ENCODE measurements around the gene SNRNP200. TPM values are rescaled to one million over a fixed set of nuclear protein-coding genes. Genes with fewer than 3 reads are reported as not detected.

The SNRNP200 gene
- total RNA-seq, 2 experiments from 2014 or later, result 170 to 182 TPM

DNA sequence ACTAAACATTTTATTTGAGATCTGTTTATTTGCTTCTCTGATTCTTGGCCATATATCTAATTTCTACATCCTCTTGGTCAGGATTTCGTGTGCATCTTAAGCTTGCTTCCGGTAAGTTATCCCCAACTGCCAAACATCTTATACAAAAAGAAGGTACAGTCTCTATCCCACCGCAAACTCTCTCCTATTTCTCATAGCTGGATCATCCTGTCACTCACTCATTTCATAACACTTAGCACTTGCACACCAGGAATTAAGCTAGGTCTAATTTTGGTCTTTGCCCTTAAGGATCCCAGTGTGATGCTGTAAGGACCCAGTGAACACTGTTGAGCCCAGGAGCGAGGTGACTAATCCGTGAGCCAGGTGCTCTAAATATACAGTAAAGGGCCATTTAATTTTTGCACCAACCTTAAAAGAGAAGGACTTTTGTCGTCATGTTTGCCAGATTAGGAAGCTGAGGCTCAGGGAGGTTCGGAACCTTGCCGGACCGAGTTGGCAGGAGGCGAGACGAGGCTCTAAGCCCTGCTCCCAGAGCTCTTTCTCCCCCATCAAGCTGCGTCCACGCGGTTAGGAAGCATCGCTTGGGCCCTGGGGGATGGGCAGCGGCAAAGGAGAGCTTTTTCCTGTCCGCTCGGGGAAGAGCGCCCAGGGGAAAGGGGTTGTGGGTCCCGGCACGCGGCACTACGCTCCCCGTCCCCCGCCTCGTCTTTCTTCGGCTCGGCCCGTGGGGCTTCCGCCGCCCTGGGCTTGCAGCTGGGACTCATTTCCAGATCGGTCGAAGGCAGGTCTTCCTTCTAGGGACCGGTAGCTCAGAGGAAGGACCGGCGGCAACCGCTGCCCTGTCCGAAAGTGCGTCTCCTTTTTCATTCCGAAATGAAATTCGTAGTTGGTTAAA lies 15.6 kb upstream of the SNRNP200 start:
- Mint-ChIP-seq H3K27ac (peak overlapping the region; percentile 87), H3K27me3 (no peaks in the 10 kb centered on the region), H3K36me3 (peaks cover 22% of the 10 kb centered on the region), H3K4me3 (peak overlapping the region; percentile 87), H3K9me3 (ENCODE audit: low read depth) (no peaks in the 10 kb centered on the region), H3K4me1 (peaks cover 71% of the 10 kb centered on the region)
- DNase-seq, result peak; percentile 67
- ATAC-seq, result peak; percentile 24
- CTCF ChIA-PET, result interaction anchor here (1.0 to 4.5 kb wide), 10 partner anchors 11 to 187 kb away, joined by 3 to 35 read pairs (median 8); partner anchors contain the start of genes NCAPH, SNRNP200 and STARD7

- CTCF ChIA-PET, result interaction anchor here (1.0 to 4.5 kb wide), 12 partner anchors 10 to 190 kb away, joined by 3 to 35 read pairs (median 6); partner anchors contain the start of genes NCAPH, SNRNP200 and STARD7
- peaks cover 19% of the 10 kb centered on the region for H3K36me3 Mint-ChIP-seq
- peak overlapping the region; percentile 87 for H3K27ac Mint-ChIP-seq
- no peaks in the 10 kb centered on the region for H3K27me3 Mint-ChIP-seq
- H3K4me3 Mint-ChIP-seq, result peak overlapping the region; percentile 87
- H3K4me1 Mint-ChIP-seq, result peaks cover 72% of the 10 kb centered on the region
- no peak for ATAC-seq
- H3K9me3 Mint-ChIP-seq (ENCODE audit: low read depth), result no peaks in the 10 kb centered on the region
- no peak for DNase-seq
Measured at GRCh38 chr2:96320326-96320725, 15.0 kb upstream of the SNRNP200 start.

DNA sequence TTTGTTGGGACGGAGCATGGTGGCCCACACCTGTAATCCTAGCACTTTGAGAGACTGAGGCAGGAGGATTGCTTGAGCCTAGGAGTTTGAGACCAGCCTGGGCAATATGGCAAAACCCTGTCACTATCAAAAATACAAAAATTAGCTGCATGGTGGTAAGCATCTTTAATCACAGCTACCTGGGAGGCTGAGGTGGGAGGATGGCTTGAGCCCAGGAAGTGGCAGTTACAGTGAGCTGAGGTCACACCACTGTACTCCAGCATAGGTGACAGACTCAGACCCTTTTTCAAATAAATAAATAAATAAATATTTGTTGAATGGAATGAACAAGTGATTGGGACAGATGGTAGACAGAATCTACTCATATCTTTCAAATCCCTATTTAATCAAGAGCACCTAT lies 14.1 kb upstream of the SNRNP200 start:
- H3K27me3 Mint-ChIP-seq, result no peaks in the 10 kb centered on the region
- peaks cover 74% of the 10 kb centered on the region for H3K4me1 Mint-ChIP-seq
- H3K9me3 Mint-ChIP-seq (ENCODE audit: low read depth), result no peaks in the 10 kb centered on the region
- peaks cover 25% of the 10 kb centered on the region for H3K36me3 Mint-ChIP-seq
- peak overlapping the region; percentile 42 for H3K4me3 Mint-ChIP-seq
- peak overlapping the region; percentile 77 for H3K27ac Mint-ChIP-seq
- ATAC-seq, result no peak
- CTCF ChIA-PET, result interaction anchor here (1.1 to 4.5 kb wide), 6 partner anchors 11 to 190 kb away, joined by 3 to 35 read pairs (median 6); partner anchors contain the start of genes NCAPH and SNRNP200
- DNase-seq, result peak; percentile 62

GRCh38 chr2:96318723-96319122 lies 13.4 kb upstream of the SNRNP200 start:
- Mint-ChIP-seq H3K27ac (peak overlapping the region; percentile 77), H3K36me3 (peaks cover 26% of the 10 kb centered on the region), H3K4me3 (peak overlapping the region; percentile 42), H3K27me3 (no peaks in the 10 kb centered on the region), H3K4me1 (peaks cover 72% of the 10 kb centered on the region), H3K9me3 (ENCODE audit: low read depth) (no peaks in the 10 kb centered on the region)
- ATAC-seq, result no peak
- CTCF ChIA-PET, result interaction anchor here (1.3 to 4.5 kb wide), 3 partner anchors 13 to 191 kb away, joined by 3 to 35 read pairs (median 17); partner anchors contain the start of genes NCAPH and SNRNP200
- DNase-seq, result no peak

DNA sequence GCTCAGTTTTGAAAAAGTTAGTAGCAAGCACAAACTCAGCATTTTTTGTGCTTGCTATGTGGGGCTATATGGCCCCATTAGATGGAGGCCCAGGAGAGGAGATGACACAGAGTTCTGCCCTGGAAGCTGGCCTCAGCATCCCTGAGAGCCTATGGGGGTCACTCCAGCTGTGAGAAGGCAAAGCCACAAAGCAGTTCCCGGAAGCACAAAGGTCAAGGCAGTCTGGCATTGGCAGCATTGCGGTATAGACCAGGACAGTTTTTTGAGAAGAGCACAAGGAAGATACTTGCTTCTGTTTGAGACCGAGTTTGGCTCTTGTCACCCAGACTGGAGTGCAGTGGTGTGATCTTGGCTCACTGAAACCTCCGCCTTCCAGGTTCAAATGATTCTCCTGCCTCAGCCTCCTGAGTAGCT lies 12.2 kb upstream of the SNRNP200 start:
- ATAC-seq (no peak), DNase-seq (no peak)
- Mint-ChIP-seq H3K27me3 (no peaks in the 10 kb centered on the region), H3K27ac (peak overlapping the region; percentile 94), H3K4me1 (peaks cover 68% of the 10 kb centered on the region), H3K36me3 (peaks cover 26% of the 10 kb centered on the region), H3K4me3 (no peak overlapping the region), H3K9me3 (ENCODE audit: low read depth) (no peaks in the 10 kb centered on the region)
- CTCF ChIA-PET, result interaction anchor here (0.5 kb wide), 1 partner anchor 9 kb away, joined by 3 read pairs; no protein-coding TSS in a partner anchor

GRCh38 chr2:96316999-96317398 lies 11.7 kb upstream of the SNRNP200 start:
- H3K36me3 Mint-ChIP-seq, result peaks cover 26% of the 10 kb centered on the region
- peak overlapping the region; percentile 94 for H3K27ac Mint-ChIP-seq
- no peaks in the 10 kb centered on the region for H3K9me3 Mint-ChIP-seq (ENCODE audit: low read depth)

DNA sequence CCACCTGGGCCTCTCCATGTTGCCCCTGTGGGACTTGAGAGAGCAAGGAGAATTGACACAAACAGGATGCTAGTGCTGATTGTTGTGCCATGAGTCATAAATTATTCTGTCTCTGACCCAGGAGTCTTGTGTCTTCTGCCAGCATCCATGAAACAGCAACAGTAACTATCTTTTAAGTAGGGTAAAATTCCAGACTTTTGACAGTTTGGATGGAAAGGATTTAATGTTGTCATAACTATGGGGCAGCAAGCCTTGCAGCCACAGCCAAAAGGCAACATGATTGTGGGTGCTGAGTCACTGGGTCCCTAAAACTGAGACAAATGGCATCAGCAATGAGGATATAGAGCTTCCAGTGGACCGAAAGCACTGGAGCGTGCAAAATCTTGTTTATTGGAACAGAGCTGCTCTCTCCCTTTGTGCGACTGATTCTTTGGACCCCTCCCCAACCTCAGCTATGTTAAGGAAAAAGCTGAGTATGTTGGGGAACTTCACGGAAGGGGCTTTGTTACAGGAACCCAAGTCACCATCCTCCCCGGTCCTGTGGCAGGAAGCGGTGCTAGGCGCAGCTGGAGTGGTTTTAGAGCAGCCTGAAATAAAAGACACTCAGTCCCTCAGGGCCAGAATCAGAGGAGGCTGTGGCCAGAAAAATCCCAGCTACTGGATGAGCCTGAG lies 10.2 kb upstream of the SNRNP200 start:
- H3K27me3 Mint-ChIP-seq, result no peaks in the 10 kb centered on the region
- H3K27ac Mint-ChIP-seq, result peak overlapping the region; percentile 94
- CTCF ChIA-PET, result interaction anchor here (0.6 to 1.7 kb wide), 8 partner anchors 8 to 663 kb away, joined by 3 to 13 read pairs (median 3); partner anchors contain the start of genes ITPRIPL1 and SNRNP200
- H3K36me3 Mint-ChIP-seq, result peaks cover 23% of the 10 kb centered on the region
- no peaks in the 10 kb centered on the region for H3K9me3 Mint-ChIP-seq (ENCODE audit: low read depth)
- DNase-seq, result peak; percentile 79
- peak; percentile 76 for ATAC-seq
- peaks cover 68% of the 10 kb centered on the region for H3K4me1 Mint-ChIP-seq
- peak overlapping the region; percentile 54 for H3K4me3 Mint-ChIP-seq

More at GRCh38 chr2:96316999-96317398, 11.7 kb upstream of the SNRNP200 start:
- Mint-ChIP-seq H3K4me1 (peaks cover 70% of the 10 kb centered on the region), H3K27me3 (no peaks in the 10 kb centered on the region), H3K4me3 (no peak overlapping the region)
- DNase-seq, result no peak
- CTCF ChIA-PET, result interaction anchor here (1.7 kb wide), 1 partner anchor 9 kb away, joined by 13 read pairs; the partner anchor contains the start of gene ITPRIPL1
- ATAC-seq, result no peak

GRCh38 chr2:96315005-96315399 lies 9.7 kb upstream of the SNRNP200 start:
- CTCF ChIA-PET, result interaction anchor here (1.4 to 1.7 kb wide), 3 partner anchors 9 to 48 kb away, joined by 3 to 5 read pairs (median 3); no protein-coding TSS in a partner anchor
- H3K36me3 Mint-ChIP-seq, result peaks cover 21% of the 10 kb centered on the region
- H3K4me3 Mint-ChIP-seq, result peak overlapping the region; percentile 54
- peaks cover 68% of the 10 kb centered on the region for H3K4me1 Mint-ChIP-seq
- no peak for ATAC-seq
- no peaks in the 10 kb centered on the region for H3K9me3 Mint-ChIP-seq (ENCODE audit: low read depth)
- H3K27me3 Mint-ChIP-seq, result no peaks in the 10 kb centered on the region
- DNase-seq, result no peak
- peak overlapping the region; percentile 94 for H3K27ac Mint-ChIP-seq

GRCh38 chr2:96308248-96308647 lies 2.9 kb upstream of the SNRNP200 start:
- H3K27me3 Mint-ChIP-seq, result no peaks in the 10 kb centered on the region
- peaks cover 26% of the 10 kb centered on the region for H3K36me3 Mint-ChIP-seq
- H3K9me3 Mint-ChIP-seq (ENCODE audit: low read depth), result no peaks in the 10 kb centered on the region
- CTCF ChIA-PET, result interaction anchor here (0.7 kb wide), 2 partner anchors 9 to 12 kb away, joined by 3 read pairs; no protein-coding TSS in a partner anchor
- H3K4me3 Mint-ChIP-seq, result no peak overlapping the region
- ATAC-seq, result no peak
- peaks cover 50% of the 10 kb centered on the region for H3K4me1 Mint-ChIP-seq
- no peak overlapping the region for H3K27ac Mint-ChIP-seq
- DNase-seq, result no peak

DNA sequence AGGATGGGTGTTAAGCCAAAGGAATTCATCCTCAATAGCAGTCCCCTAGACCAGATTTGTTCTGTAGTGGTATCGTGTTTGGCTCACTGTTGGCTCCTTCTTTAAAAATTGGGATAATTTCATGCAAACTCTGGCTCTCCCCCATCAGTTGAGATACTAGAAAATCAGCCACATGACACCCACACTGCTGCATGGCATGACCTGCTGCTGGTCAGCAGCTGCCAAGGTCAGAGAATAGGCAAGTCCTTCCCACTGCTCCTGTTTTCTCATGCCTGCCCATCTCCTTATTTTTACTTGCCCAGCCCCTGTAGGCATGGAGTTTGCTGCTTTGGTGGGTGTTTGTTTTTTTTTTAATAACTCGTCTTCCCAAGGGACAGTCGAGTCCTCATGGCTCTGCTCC lies 1.0 kb upstream of the SNRNP200 start:
- no peak for ATAC-seq
- CTCF ChIA-PET, result interaction anchor here (0.8 to 3.5 kb wide), 5 partner anchors 10 to 248 kb away, joined by 3 to 17 read pairs (median 4); no protein-coding TSS in a partner anchor
- DNase-seq, result no peak
- H3K4me1 Mint-ChIP-seq, result peaks cover 57% of the 10 kb centered on the region
- H3K36me3 Mint-ChIP-seq, result peaks cover 45% of the 10 kb centered on the region
- peak overlapping the region; percentile 97 for H3K27ac Mint-ChIP-seq
- H3K4me3 Mint-ChIP-seq, result peak overlapping the region; percentile 100
- no peaks in the 10 kb centered on the region for H3K27me3 Mint-ChIP-seq
- H3K9me3 Mint-ChIP-seq (ENCODE audit: low read depth), result no peaks in the 10 kb centered on the region

GRCh38 chr2:96305979-96306308 lies 598 bp upstream of the SNRNP200 start:
- ATAC-seq, result peak; percentile 2
- H3K36me3 Mint-ChIP-seq, result peaks cover 49% of the 10 kb centered on the region

GRCh38 chr2:96304606-96305005 lies 740 bp downstream of the SNRNP200 start:
- H3K4me1 Mint-ChIP-seq, result peaks cover 58% of the 10 kb centered on the region
- H3K4me3 Mint-ChIP-seq, result peak overlapping the region; percentile 100
- no peaks in the 10 kb centered on the region for H3K27me3 Mint-ChIP-seq
- ATAC-seq, result no peak
- no peak for DNase-seq
- no peaks in the 10 kb centered on the region for H3K9me3 Mint-ChIP-seq (ENCODE audit: low read depth)
- peaks cover 53% of the 10 kb centered on the region for H3K36me3 Mint-ChIP-seq
- CTCF ChIA-PET, result interaction anchor here (0.6 to 3.5 kb wide), 6 partner anchors 16 to 52 kb away, joined by 3 to 17 read pairs (median 4); no protein-coding TSS in a partner anchor
- peak overlapping the region; percentile 97 for H3K27ac Mint-ChIP-seq

More at GRCh38 chr2:96305979-96306308, 598 bp upstream of the SNRNP200 start:
- H3K27ac Mint-ChIP-seq, result peak overlapping the region; percentile 97
- H3K4me3 Mint-ChIP-seq, result peak overlapping the region; percentile 100
- no peaks in the 10 kb centered on the region for H3K9me3 Mint-ChIP-seq (ENCODE audit: low read depth)
- DNase-seq, result no peak
- peaks cover 61% of the 10 kb centered on the region for H3K4me1 Mint-ChIP-seq
- CTCF ChIA-PET, result interaction anchor here (0.8 to 3.5 kb wide), 7 partner anchors 10 to 248 kb away, joined by 3 to 17 read pairs (median 4); no protein-coding TSS in a partner anchor
- H3K27me3 Mint-ChIP-seq, result no peaks in the 10 kb centered on the region

All from activated CD8-positive, alpha-beta memory T cell treated with anti-CD3 and anti-CD28 coated beads, Interleukin-2, amount 10 ng/mL, durations not matched to agents 7 days and 5 days (primary cell).